C4-2B (cell line): Measurements from ENCODE around the gene SLC17A5.
A peak's percentile ranks its signal among the peaks of the same experiment; 100 is the strongest.

Experiments
- H3K27ac ChIP-seq: fragments of 450-650 bp; 2 replicates; pipeline ENCODE4 v1.5.1; 2017
- CTCF ChIP-seq: fragments of 450-650 bp; conservative IDR thresholded peaks from 2 replicates; pipeline ENCODE4 v1.5.1; 2017; ENCODE audit warnings: mild to moderate bottlenecking
- ZFX ChIP-seq: fragments of 450-650 bp; IDR thresholded peaks from 2 replicates; pipeline ENCODE4 v1.6.1; 2017

Gene SLC17A5

DNA sequence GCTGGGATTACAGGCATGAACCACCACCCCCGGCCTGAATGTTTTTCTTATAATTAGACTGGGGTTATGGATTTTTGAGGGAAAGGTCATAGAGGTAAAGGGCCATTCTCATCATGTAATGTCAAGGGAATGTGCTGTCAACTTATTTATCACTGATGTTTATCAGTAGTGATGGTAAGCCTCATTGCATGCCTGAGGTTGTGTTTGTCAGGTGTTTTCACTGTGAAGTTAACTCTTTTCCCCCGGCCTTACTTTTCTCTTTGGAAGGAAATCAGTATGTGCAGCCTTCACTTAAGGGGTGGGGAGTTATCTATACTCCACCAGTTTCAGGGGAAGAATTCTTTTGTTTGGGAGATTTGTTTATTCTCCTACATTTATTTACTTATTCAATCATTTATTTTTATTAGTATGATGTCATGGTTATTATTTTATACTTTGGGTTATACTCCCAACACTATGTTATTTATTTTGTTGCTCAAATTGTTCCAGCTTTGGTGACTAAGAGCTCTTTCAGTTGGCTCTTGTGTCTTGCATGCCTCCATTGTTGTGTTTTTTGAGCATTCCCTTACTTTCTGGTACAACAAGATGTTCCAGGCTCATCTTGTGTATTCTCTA, 2.8 kb upstream of the SLC17A5 start:
- no peak for TF ChIP-seq ZFX
- no peak for TF ChIP-seq CTCF
- H3K27ac ChIP-seq: no peak overlapping the region

DNA sequence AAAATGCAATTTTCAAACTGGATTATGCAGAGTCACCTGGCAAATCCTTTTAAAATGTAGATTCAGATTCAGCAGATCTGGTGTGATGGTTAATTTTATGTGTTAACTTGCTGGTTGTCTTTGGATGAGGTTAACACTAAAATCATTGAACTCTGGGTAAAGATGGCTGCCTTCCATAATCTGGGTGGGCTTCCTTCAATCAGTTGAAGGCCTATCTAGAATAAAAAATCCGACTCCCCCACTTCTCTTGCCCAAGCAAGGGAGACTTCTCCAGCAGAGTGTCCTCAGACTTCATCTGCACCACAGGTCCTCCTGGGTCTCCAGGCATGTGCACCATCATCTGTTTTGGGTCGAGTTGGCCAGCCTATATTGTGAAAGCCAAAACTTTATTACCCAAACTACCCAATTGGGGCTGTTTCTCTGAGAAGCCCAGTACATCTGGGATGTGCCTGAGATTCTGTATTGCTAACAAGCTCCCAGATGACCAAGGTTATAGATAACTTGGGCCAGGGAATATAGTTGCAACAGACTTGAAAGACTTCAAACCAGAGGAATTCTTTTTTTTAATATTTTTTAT, 1.6 kb upstream of the SLC17A5 start:
- no peak overlapping the region for H3K27ac ChIP-seq
- TF ChIP-seq ZFX (no peak), CTCF (no peak)

DNA sequence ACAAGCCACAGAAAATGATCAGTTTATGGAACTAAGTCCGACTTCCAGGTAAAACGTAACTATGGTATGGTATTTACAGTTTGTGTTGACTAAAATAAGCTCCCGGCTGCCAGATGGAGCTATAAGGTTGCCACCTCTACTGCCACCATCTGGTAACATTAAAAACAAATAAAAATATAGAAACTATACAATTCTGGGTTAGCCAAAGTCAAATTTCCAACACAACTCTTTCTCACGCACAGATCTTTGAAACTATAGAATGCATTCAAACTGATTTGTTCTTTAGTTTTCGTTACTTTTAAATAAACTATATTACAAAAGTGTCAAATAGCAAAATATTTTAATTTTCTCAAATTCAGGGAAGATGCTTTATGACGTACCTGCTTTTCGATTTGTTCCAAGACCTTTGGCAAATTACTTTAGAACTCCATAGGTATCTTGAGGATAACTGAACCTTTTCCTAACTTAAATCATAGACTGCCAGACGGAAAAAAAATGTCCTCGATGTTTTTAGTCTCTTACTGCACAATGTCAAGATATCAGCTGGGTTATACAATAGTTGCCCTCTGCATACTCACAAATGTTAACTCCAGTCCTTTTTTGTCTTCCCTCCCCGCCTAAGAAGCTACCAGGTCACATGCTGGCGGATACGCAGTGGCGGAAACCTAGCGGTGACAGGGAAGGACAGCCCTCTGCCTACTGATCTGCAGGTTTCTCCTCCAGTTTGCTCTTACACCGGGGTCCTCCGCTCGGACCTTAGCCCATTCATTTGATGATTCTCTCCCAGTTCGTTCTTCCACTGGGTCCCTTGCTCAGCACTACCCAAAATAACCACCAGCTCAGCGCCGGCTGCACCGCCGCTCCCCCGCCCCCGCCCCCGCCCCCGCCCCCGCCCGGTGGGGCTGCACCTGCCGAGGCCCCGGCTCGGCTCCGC, 888 bp downstream of the SLC17A5 start:
- TF ChIP-seq ZFX: no peak
- peak; percentile 69 for TF ChIP-seq CTCF
- H3K27ac ChIP-seq: peak overlapping the region; percentile 79

- peak overlapping the region; percentile 56 for H3K27ac ChIP-seq
- TF ChIP-seq CTCF: no peak
- TF ChIP-seq ZFX: no peak
These were observed 4.0 kb downstream of the SLC17A5 start for GRCh38 chr6:73649783-73650182.

DNA sequence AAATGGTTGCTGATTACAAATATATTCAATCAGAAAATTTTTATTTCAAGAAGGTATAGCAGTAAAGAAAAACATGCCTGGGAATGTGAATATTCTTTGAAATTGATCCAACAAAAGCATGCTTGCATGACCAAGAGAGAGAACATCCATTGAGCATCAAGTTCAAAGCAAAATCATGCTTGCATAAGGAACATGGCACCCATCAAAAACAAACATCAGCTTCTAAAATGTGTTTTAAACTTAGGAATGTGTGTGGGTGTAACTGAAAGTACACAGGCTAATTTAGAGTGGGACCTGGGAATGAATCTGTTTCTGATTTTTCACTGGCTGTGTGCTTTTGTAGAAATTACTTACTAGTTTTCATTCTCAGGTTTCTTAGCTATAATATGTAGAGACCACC, 5.6 kb downstream of the SLC17A5 start:
- TF ChIP-seq ZFX: no peak
- no peak for TF ChIP-seq CTCF
- H3K27ac ChIP-seq: no peak overlapping the region

- peak overlapping the region; percentile 41 for H3K27ac ChIP-seq
- TF ChIP-seq ZFX: no peak
- TF ChIP-seq CTCF: no peak
These were observed 8.7 kb downstream of the SLC17A5 start for GRCh38 chr6:73644941-73645591.
